DMS114 treated with DMSO at 0.1 percent for 48 hours (cell line): ENCODE data around the gene KCNT1.

ENCODE experiments used
- DNase-seq: peaks from one replicate; lab custom pipeline; 2025; ENCODE audit not compliant: unreplicated experiment; lab: John Stamatoyannopoulos, UW

KCNT1 gene

DNA sequence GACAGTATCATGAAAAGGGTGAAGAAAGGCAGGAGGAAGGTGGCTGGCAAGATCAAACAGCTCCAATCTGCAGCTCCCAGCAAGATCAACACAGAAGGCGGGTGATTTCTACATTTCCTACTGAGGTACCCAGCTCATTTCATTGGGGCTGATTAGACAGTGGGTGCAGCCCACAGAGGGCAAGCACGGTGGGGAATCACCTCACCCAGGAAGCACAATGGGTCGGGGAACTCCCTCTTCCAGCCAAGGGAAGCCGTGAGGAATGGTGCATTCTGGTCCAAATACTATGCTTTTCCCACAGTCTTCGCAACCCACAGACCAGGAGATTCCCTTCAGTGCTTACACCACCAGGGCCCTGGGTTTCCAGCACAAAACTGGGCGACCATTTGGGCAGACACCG, 138.6 kb downstream of the KCNT1 start:
- no peak for DNase-seq
